Subcutaneous adipose tissue (tissue), 4 donors: ENCODE data around the gene SH3RF2. TPM values are rescaled to one million over a fixed set of nuclear protein-coding genes. Genes with fewer than 3 reads are reported as not detected.

Experiments
- CTCF ChIP-seq: fragments of 450-650 bp; IDR thresholded peaks from one replicate; pipeline ENCODE4 v1.5.1; 2016; ENCODE audit warnings: low read depth, mild to moderate bottlenecking, control low read depth, antibody characterized with exemption, moderate library complexity
- total RNA-seq, 4 donors: library from RNA; depleted of rRNA; stranded (reverse); fragments of >200 nt; gene quantifications; one replicate each; pipeline ENCODE4 v1.1.0, GENCODE V29; 2016

Gene SH3RF2
- total RNA-seq, 4 donors from 2014 or later: 0.33 to 5.3 (median 3.0) TPM

GRCh38 chr5:145989428-145989827 is 53.0 kb downstream of the SH3RF2 start:
- no peak for TF ChIP-seq CTCF

- no peak for TF ChIP-seq CTCF
Observed at GRCh38 chr5:145990170-145990569, 53.8 kb downstream of the SH3RF2 start.

- no peak for TF ChIP-seq CTCF
Observed at GRCh38 chr5:145991044-145991575, 54.7 kb downstream of the SH3RF2 start.

GRCh38 chr5:145996135-145996534 is 59.8 kb downstream of the SH3RF2 start:
- TF ChIP-seq CTCF: no peak

GRCh38 chr5:145999208-145999607 is 62.8 kb downstream of the SH3RF2 start:
- no peak for TF ChIP-seq CTCF

- no peak for TF ChIP-seq CTCF
Observed at GRCh38 chr5:146000072-146000471, 63.7 kb downstream of the SH3RF2 start.

- TF ChIP-seq CTCF: no peak
Observed at GRCh38 chr5:146001544-146002190, 65.3 kb downstream of the SH3RF2 start.
